ENCODE data around the gene UCK2.

The UCK2 gene

GRCh38 chr1:165900576-165901380 is 73.4 kb downstream of the UCK2 start:
- no peaks in the 10 kb centered on the region for H3K27me3 ChIP-seq (ENCODE audit: control insufficient read depth, insufficient read depth, low read length)
- H3K9ac ChIP-seq (ENCODE audit: low read length) = peak overlapping the region; percentile 47
- peaks cover 42% of the 10 kb centered on the region for H3K4me1 ChIP-seq (ENCODE audit: control insufficient read depth, insufficient read depth, low read length)
- H3K36me3 ChIP-seq (ENCODE audit: control insufficient read depth, insufficient read depth, low read length) = no peaks in the 10 kb centered on the region
- no peaks in the 10 kb centered on the region for H3K9me3 ChIP-seq (ENCODE audit: control insufficient read depth, low read length)
- no peak overlapping the region for H3K4me3 ChIP-seq (ENCODE audit: low read length)

GRCh38 chr1:165902565-165902964 is 75.2 kb downstream of the UCK2 start:
- H3K27me3 ChIP-seq (ENCODE audit: control insufficient read depth, insufficient read depth, low read length) = no peaks in the 10 kb centered on the region
- H3K36me3 ChIP-seq (ENCODE audit: control insufficient read depth, insufficient read depth, low read length) = no peaks in the 10 kb centered on the region
- no peaks in the 10 kb centered on the region for H3K9me3 ChIP-seq (ENCODE audit: control insufficient read depth, low read length)
- peaks cover 42% of the 10 kb centered on the region for H3K4me1 ChIP-seq (ENCODE audit: control insufficient read depth, insufficient read depth, low read length)
- H3K9ac ChIP-seq (ENCODE audit: low read length) = no peak overlapping the region
- no peak overlapping the region for H3K4me3 ChIP-seq (ENCODE audit: low read length)

DNA sequence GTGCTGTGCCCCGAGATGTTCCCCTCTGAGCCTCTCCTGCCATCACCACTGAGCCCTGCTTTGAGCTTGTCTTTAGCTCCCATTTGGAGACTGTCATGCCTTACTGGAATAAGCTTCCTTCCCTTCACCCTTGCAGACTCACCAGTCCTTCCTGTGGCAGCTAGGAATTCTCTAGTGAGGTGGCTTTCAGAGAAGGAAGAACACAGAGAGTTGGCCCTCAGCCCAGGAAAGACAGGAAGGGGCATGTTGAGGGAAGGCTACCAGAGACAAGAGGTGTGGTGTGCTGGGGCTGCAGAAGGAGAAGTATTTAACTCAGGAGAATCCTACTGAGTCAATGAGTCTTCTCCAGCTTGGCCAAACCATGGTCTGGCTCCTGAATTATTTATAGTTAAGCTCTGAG is 76.3 kb downstream of the UCK2 start:
- Histone ChIP-seq H3K36me3 (ENCODE audit: control insufficient read depth, insufficient read depth, low read length) (no peaks in the 10 kb centered on the region), H3K9me3 (ENCODE audit: control insufficient read depth, low read length) (no peaks in the 10 kb centered on the region), H3K27me3 (ENCODE audit: control insufficient read depth, insufficient read depth, low read length) (no peaks in the 10 kb centered on the region), H3K4me3 (ENCODE audit: low read length) (no peak overlapping the region), H3K4me1 (ENCODE audit: control insufficient read depth, insufficient read depth, low read length) (peaks cover 40% of the 10 kb centered on the region), H3K9ac (ENCODE audit: low read length) (no peak overlapping the region)

- Histone ChIP-seq H3K36me3 (ENCODE audit: control insufficient read depth, insufficient read depth, low read length) (no peaks in the 10 kb centered on the region), H3K27me3 (ENCODE audit: control insufficient read depth, insufficient read depth, low read length) (no peaks in the 10 kb centered on the region), H3K4me3 (ENCODE audit: low read length) (no peak overlapping the region), H3K9me3 (ENCODE audit: control insufficient read depth, low read length) (no peaks in the 10 kb centered on the region), H3K9ac (ENCODE audit: low read length) (no peak overlapping the region), H3K4me1 (ENCODE audit: control insufficient read depth, insufficient read depth, low read length) (peaks cover 30% of the 10 kb centered on the region)
These were observed 77.5 kb downstream of the UCK2 start for GRCh38 chr1:165904948-165905347.

DNA sequence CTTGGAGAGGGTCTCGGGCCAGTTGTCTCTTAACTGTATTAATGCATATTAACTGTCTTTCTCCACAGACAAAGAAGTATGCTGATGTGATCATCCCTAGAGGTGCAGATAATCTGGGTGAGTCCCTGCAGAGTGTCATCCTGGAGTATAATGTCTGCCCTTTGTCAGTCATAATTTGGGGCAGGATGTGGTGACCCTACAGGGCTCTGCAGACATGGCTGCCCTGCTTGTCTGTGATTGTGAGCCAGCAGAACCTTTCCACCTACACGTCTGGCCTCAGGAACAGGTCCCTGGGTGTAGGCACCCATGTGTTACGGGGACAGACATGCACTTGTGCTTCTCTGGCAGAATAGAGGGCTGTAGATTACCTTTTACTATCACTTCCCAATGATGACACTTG is 78.4 kb downstream of the UCK2 start:
- Histone ChIP-seq H3K9ac (ENCODE audit: low read length) (no peak overlapping the region), H3K27me3 (ENCODE audit: control insufficient read depth, insufficient read depth, low read length) (no peaks in the 10 kb centered on the region), H3K9me3 (ENCODE audit: control insufficient read depth, low read length) (no peaks in the 10 kb centered on the region), H3K4me1 (ENCODE audit: control insufficient read depth, insufficient read depth, low read length) (peaks cover 30% of the 10 kb centered on the region), H3K36me3 (ENCODE audit: control insufficient read depth, insufficient read depth, low read length) (no peaks in the 10 kb centered on the region), H3K4me3 (ENCODE audit: low read length) (no peak overlapping the region)

GRCh38 chr1:165907256-165907857 is 79.9 kb downstream of the UCK2 start:
- no peaks in the 10 kb centered on the region for H3K9me3 ChIP-seq (ENCODE audit: control insufficient read depth, low read length)
- no peaks in the 10 kb centered on the region for H3K36me3 ChIP-seq (ENCODE audit: control insufficient read depth, insufficient read depth, low read length)
- H3K4me1 ChIP-seq (ENCODE audit: control insufficient read depth, insufficient read depth, low read length) = peaks cover 31% of the 10 kb centered on the region
- no peaks in the 10 kb centered on the region for H3K27me3 ChIP-seq (ENCODE audit: control insufficient read depth, insufficient read depth, low read length)
- no peak overlapping the region for H3K9ac ChIP-seq (ENCODE audit: low read length)
- no peak overlapping the region for H3K4me3 ChIP-seq (ENCODE audit: low read length)

- H3K4me1 ChIP-seq (ENCODE audit: control insufficient read depth, insufficient read depth, low read length) = peaks cover 41% of the 10 kb centered on the region
- no peak overlapping the region for H3K4me3 ChIP-seq (ENCODE audit: low read length)
- H3K36me3 ChIP-seq (ENCODE audit: control insufficient read depth, insufficient read depth, low read length) = no peaks in the 10 kb centered on the region
- H3K9ac ChIP-seq (ENCODE audit: low read length) = peak overlapping the region; percentile 33
- H3K9me3 ChIP-seq (ENCODE audit: control insufficient read depth, low read length) = no peaks in the 10 kb centered on the region
- no peaks in the 10 kb centered on the region for H3K27me3 ChIP-seq (ENCODE audit: control insufficient read depth, insufficient read depth, low read length)
These were observed 83.5 kb downstream of the UCK2 start for GRCh38 chr1:165910764-165911421.

- Histone ChIP-seq H3K4me1 (ENCODE audit: control insufficient read depth, insufficient read depth, low read length) (peaks cover 44% of the 10 kb centered on the region), H3K27me3 (ENCODE audit: control insufficient read depth, insufficient read depth, low read length) (no peaks in the 10 kb centered on the region), H3K9ac (ENCODE audit: low read length) (peak overlapping the region; percentile 33), H3K36me3 (ENCODE audit: control insufficient read depth, insufficient read depth, low read length) (no peaks in the 10 kb centered on the region), H3K9me3 (ENCODE audit: control insufficient read depth, low read length) (no peaks in the 10 kb centered on the region), H3K4me3 (ENCODE audit: low read length) (no peak overlapping the region)
These were observed 84.3 kb downstream of the UCK2 start for GRCh38 chr1:165911609-165912281.

DNA sequence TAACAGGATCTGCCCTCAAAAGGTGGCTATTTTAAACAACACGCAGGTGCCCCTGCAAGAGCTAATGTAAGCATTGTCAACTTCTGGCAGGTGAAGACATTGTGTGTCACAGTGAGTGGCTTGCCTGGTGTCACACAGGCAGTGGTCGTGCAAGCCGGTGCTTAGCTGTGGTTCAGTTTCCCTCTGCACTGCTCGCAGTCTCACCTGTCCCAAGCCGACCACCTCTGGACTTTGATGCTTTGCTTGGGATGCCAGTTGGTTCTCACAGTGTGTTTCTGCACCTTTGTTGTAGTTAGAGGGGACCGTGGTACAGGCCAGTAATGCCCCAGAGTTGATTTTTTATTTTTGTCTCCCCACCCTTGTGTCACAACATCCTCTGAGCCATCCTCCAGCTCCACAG is 85.2 kb downstream of the UCK2 start:
- peaks cover 44% of the 10 kb centered on the region for H3K4me1 ChIP-seq (ENCODE audit: control insufficient read depth, insufficient read depth, low read length)
- H3K9ac ChIP-seq (ENCODE audit: low read length) = no peak overlapping the region
- H3K4me3 ChIP-seq (ENCODE audit: low read length) = no peak overlapping the region
- H3K27me3 ChIP-seq (ENCODE audit: control insufficient read depth, insufficient read depth, low read length) = no peaks in the 10 kb centered on the region
- H3K36me3 ChIP-seq (ENCODE audit: control insufficient read depth, insufficient read depth, low read length) = no peaks in the 10 kb centered on the region
- no peaks in the 10 kb centered on the region for H3K9me3 ChIP-seq (ENCODE audit: control insufficient read depth, low read length)

GRCh38 chr1:165914136-165914798 is 86.9 kb downstream of the UCK2 start:
- no peaks in the 10 kb centered on the region for H3K27me3 ChIP-seq (ENCODE audit: control insufficient read depth, insufficient read depth, low read length)
- peaks cover 44% of the 10 kb centered on the region for H3K4me1 ChIP-seq (ENCODE audit: control insufficient read depth, insufficient read depth, low read length)
- H3K9me3 ChIP-seq (ENCODE audit: control insufficient read depth, low read length) = no peaks in the 10 kb centered on the region
- H3K4me3 ChIP-seq (ENCODE audit: low read length) = no peak overlapping the region
- H3K9ac ChIP-seq (ENCODE audit: low read length) = no peak overlapping the region
- no peaks in the 10 kb centered on the region for H3K36me3 ChIP-seq (ENCODE audit: control insufficient read depth, insufficient read depth, low read length)

GRCh38 chr1:165915480-165915879 is 88.1 kb downstream of the UCK2 start:
- Histone ChIP-seq H3K4me3 (ENCODE audit: low read length) (no peak overlapping the region), H3K4me1 (ENCODE audit: control insufficient read depth, insufficient read depth, low read length) (peaks cover 36% of the 10 kb centered on the region), H3K27me3 (ENCODE audit: control insufficient read depth, insufficient read depth, low read length) (no peaks in the 10 kb centered on the region), H3K9ac (ENCODE audit: low read length) (no peak overlapping the region), H3K36me3 (ENCODE audit: control insufficient read depth, insufficient read depth, low read length) (no peaks in the 10 kb centered on the region), H3K9me3 (ENCODE audit: control insufficient read depth, low read length) (no peaks in the 10 kb centered on the region)

Measured in mucosa of stomach (tissue), 1 donor.